ENCODE data around the gene POU2F1. TPM values are rescaled to one million over a fixed set of nuclear protein-coding genes. Genes with fewer than 3 reads are reported as not detected.

The POU2F1 gene
- total and polyA plus RNA-seq, 8 donors: 1.4 to 7.3 (median 5.8) TPM

DNA sequence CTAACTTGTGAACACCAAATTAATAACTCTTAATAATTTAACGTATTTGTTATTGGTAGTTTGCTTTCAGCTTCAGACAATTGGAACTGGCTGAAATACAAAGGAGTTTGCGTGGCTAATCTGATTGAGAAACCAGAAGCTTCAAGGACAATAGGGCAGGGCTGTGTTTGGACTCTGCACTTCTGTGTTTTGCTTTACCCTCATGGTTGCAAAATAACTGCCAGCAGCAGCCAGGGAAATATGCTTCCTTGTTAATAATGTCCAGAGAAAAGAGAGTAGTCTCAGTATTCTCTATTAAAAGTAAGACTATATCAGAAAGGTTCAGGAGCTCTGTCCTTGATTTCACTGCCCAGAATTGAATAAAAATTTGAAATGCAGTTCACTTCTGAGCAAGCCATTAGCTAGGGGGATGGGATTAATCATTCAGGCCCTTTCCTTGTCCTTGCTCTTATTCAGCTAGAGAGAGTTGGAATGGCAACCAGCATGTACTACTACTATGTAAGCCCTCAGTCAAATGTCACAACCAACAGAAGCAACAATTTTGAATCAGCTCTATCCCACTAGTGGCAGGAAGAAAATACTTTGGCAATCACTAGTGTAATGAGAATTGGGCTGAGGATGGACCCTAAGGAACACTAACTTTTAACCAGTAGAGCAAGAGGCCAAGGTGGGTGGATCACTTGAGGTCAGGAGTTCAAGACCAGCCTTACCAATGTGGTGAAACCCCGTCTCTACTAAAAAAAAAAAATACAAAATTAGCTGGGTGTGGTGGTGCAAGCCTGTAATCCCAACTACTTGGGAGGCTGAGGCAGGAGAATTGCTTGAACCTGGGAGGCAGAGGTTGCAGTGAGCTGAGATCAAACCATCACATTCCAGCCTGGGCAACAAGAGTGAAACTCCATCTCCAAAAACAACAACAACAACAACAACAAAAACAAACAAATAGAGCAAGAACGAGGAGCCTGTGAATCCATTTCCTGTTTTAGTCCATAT is 76.8 kb downstream of the POU2F1 start:
- 35 to 39% methylated on average over 4 of the region's 4 CpGs for WGBS, 2 donors
- no peak for FAIRE-seq

DNA sequence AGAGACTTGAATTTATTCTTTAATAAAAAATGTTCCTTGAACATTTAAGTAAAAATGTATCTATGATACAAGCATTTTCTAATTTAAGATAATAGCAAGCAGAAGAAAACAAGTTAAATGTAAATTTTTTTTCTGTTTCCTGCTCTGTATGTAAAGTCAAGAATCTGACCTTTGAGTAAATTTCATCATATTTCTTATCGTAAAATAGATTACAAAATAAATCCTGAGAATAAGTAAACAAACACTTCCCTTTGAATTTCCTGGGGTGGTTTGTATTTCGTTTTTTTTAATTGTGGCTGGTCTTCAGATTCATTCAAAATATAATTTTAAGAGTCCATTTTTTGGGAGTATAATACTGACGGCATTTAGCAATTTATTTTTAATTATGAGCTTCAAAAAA is 77.6 kb downstream of the POU2F1 start:
- TF ChIP-seq, protein P1, sequence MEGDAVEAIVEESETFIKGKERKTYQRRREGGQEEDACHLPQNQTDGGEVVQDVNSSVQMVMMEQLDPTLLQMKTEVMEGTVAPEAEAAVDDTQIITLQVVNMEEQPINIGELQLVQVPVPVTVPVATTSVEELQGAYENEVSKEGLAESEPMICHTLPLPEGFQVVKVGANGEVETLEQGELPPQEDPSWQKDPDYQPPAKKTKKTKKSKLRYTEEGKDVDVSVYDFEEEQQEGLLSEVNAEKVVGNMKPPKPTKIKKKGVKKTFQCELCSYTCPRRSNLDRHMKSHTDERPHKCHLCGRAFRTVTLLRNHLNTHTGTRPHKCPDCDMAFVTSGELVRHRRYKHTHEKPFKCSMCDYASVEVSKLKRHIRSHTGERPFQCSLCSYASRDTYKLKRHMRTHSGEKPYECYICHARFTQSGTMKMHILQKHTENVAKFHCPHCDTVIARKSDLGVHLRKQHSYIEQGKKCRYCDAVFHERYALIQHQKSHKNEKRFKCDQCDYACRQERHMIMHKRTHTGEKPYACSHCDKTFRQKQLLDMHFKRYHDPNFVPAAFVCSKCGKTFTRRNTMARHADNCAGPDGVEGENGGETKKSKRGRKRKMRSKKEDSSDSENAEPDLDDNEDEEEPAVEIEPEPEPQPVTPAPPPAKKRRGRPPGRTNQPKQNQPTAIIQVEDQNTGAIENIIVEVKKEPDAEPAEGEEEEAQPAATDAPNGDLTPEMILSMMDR (IDR thresholded peaks at IDR 0.05): no peak
- peaks cover 3 to 32% (median 28%) of the 10 kb centered on the region in 3 donors for H3K4me1 ChIP-seq
- 30 to 38% methylated on average over 3 of the region's 3 CpGs for WGBS, 2 donors
- no peaks in the 10 kb centered on the region for H3K27me3 ChIP-seq
- intact Hi-C loops (cut with DNase I): no loop called here
- H3K9me3 ChIP-seq: no peaks in the 10 kb centered on the region
- peak overlapping the region in 2 of 4 donors; percentile 67 to 72 for H3K27ac ChIP-seq
- H3K4me3 ChIP-seq: no peak overlapping the region
- no peaks in the 10 kb centered on the region for H3K36me3 ChIP-seq
- DNase-seq (no peak), ATAC-seq (peak in 1 of 4 donors; percentile 20), FAIRE-seq (no peak)

More for the DNA sequence above, 76.8 kb downstream of the POU2F1 start:
- TF ChIP-seq, protein P1 (IDR thresholded peaks at IDR 0.05): no peak
- peak; percentile 78 to 96 (median 95) for ATAC-seq
- Histone ChIP-seq H3K4me1 (peaks cover 3 to 32% (median 28%) of the 10 kb centered on the region in 3 donors), H3K36me3 (no peaks in the 10 kb centered on the region), H3K27ac (peak overlapping the region in 2 of 4 donors; percentile 67 to 72), H3K27me3 (no peaks in the 10 kb centered on the region), H3K9me3 (no peaks in the 10 kb centered on the region), H3K4me3 (no peak overlapping the region)
- peak in 3 of 6 donors; percentile 18 to 52 (median 22) for DNase-seq
- intact Hi-C loops (cut with DNase I): no loop called here

DNA sequence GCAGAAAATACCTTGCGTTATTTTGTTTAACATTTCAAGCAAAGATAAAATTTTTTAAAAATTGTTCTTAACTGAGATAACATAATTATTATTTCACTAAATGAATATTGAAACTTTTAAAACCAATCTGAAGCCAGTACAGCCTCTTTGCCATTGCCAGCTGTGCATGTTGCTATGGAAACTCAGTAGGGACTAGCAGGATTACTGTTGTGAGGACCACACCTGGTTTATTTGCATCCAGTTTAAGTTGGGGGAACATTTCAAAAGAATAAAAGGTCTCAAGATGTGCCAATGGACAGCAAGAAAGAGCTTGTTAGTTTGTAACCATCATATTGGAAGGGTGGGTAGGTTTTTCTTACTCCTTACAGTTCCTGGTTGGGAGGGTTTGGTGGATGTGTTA is 80.7 kb downstream of the POU2F1 start:
- Histone ChIP-seq H3K36me3 (no peaks in the 10 kb centered on the region), H3K27me3 (no peaks in the 10 kb centered on the region), H3K27ac (no peak overlapping the region), H3K9me3 (no peaks in the 10 kb centered on the region), H3K4me3 (no peak overlapping the region), H3K4me1 (peaks cover 3 to 34% (median 21%) of the 10 kb centered on the region in 3 donors)
- intact Hi-C loops (cut with DNase I): no loop called here
- FAIRE-seq (no peak), ATAC-seq (no peak), DNase-seq (no peak)
- TF ChIP-seq, protein P1 (IDR thresholded peaks at IDR 0.05): no peak
- 86 to 89% methylated on average over 1 of the region's 1 CpG for WGBS, 2 donors

DNA sequence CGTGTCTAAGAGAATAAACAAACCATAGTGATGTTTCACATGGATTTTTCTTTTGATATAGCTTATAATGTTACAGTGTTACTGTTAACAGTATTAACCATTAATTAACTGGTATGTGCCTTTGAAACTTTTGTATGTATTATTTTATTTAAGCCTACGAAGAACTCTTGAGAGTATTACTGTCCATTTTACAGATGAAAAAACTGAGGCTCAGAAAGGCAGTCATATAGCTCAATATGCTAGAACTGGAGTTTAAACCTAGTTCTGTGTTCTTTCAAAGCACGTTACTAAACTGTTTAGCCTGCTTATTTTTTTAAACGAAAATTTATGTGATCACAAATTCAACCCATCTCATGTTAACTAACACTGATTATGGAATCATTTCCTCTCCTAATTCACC is 83.5 kb downstream of the POU2F1 start:
- FAIRE-seq (no peak), DNase-seq (no peak), ATAC-seq (no peak)
- no peak overlapping the region for H3K4me3 ChIP-seq
- TF ChIP-seq, protein P1 (IDR thresholded peaks at IDR 0.05): no peak
- 94 to 97% methylated on average over 4 of the region's 4 CpGs for WGBS, 2 donors
- intact Hi-C loops (cut with DNase I): no loop called here
- H3K9me3 ChIP-seq: no peaks in the 10 kb centered on the region
- H3K27ac ChIP-seq: no peak overlapping the region
- peaks cover 0 to 7% (median 0%) of the 10 kb centered on the region in 3 donors for H3K4me1 ChIP-seq
- no peaks in the 10 kb centered on the region for H3K36me3 ChIP-seq
- no peaks in the 10 kb centered on the region for H3K27me3 ChIP-seq

Measured in pancreas (tissue), 10 donors.